HepG2 (cell line): Measurements from ENCODE around the gene MRPS11. TPM values are rescaled to one million over a fixed set of nuclear protein-coding genes. Genes with fewer than 3 reads are reported as not detected.

ENCODE experiments used
- ATF7-NPFF ChIP-seq: sonication (generic); formaldehyde crosslinking; IDR thresholded peaks from 2 replicates; pipeline ENCODE4 v1.8.1; 2023; ENCODE audit warnings: mild to moderate bottlenecking, low read depth, missing genetic modification reagents, moderate library complexity
- BCL6 ChIP-seq: IDR thresholded peaks from 2 replicates; pipeline ENCODE4 v1.6.1; 2016; ENCODE audit warnings: missing genetic modification reagents, missing compliant biosample characterization
- CCAR2 ChIP-seq: fragments of 200-400 bp; formaldehyde crosslinking; optimal IDR thresholded peaks from 2 replicates; pipeline ENCODE3; 2018; ENCODE audit warnings: low read depth, mild to moderate bottlenecking, low read length, moderate library complexity
- CEBPZ ChIP-seq: IDR thresholded peaks from 2 replicates; pipeline ENCODE4 v1.6.1; 2012; ENCODE audit warnings: low read length, improper control_type of control experiment
- CREBL2 ChIP-seq: sonication (generic); formaldehyde crosslinking; IDR thresholded peaks from 2 replicates; pipeline ENCODE4 v1.8.1; 2023; ENCODE audit warnings: missing genetic modification reagents, mild to moderate bottlenecking, borderline replicate concordance
- HOXA5 ChIP-seq: sonication (generic); formaldehyde crosslinking; IDR thresholded peaks from 2 replicates; pipeline ENCODE4 v1.4.0; 2020; ENCODE audit warnings: missing genetic modification reagents
- KLF12 ChIP-seq: sonication (generic); formaldehyde crosslinking; IDR thresholded peaks from 2 replicates; pipeline ENCODE4 v1.4.0; 2020; ENCODE audit warnings: missing genetic modification reagents, borderline replicate concordance
- MIER2 ChIP-seq: IDR thresholded peaks from 2 replicates; pipeline ENCODE4 v1.6.1; 2016; ENCODE audit warnings: missing biosample characterization, missing genetic modification reagents
- MLX ChIP-seq: IDR thresholded peaks from 2 replicates; pipeline ENCODE4 v1.6.1; 2016
- MYNN ChIP-seq: sonication (generic); formaldehyde crosslinking; IDR thresholded peaks from 2 replicates; pipeline ENCODE4 v1.4.0; 2020; ENCODE audit warnings: mild to moderate bottlenecking, low read depth, missing genetic modification reagents
- NCOA1 ChIP-seq: sonication (generic); formaldehyde crosslinking; IDR thresholded peaks from 2 replicates; pipeline ENCODE4 v1.9.0; 2021; ENCODE audit warnings: missing genetic modification reagents
- SATB2 ChIP-seq: sonication (generic); formaldehyde crosslinking; IDR thresholded peaks from 2 replicates; pipeline ENCODE4 v1.5.0; 2020; ENCODE audit warnings: missing genetic modification reagents
- SP4 ChIP-seq: sonication (generic); formaldehyde crosslinking; IDR thresholded peaks from 2 replicates; pipeline ENCODE4 v1.8.1; 2023; ENCODE audit warnings: mild to moderate bottlenecking, missing genetic modification reagents
- TRAFD1 ChIP-seq: sonication (generic); formaldehyde crosslinking; IDR thresholded peaks from 2 replicates; pipeline ENCODE4 v1.5.1; 2020; ENCODE audit warnings: missing genetic modification reagents, mild to moderate bottlenecking, borderline replicate concordance
- ZBTB34 ChIP-seq: sonication (generic); formaldehyde crosslinking; IDR thresholded peaks from 2 replicates; pipeline ENCODE4 v1.8.0; 2022; ENCODE audit warnings: mild to moderate bottlenecking, missing genetic modification reagents
- ZBTB39 ChIP-seq: sonication (generic); formaldehyde crosslinking; IDR thresholded peaks from 2 replicates; pipeline ENCODE4 v1.5.0; 2020; ENCODE audit warnings: missing genetic modification reagents
- ZFP90 ChIP-seq: sonication (generic); formaldehyde crosslinking; IDR thresholded peaks from 2 replicates; pipeline ENCODE4 v1.8.0; 2022; ENCODE audit warnings: missing genetic modification reagents, mild to moderate bottlenecking, inconsistent platforms, borderline replicate concordance
- ZNF510 ChIP-seq: sonication (generic); formaldehyde crosslinking; IDR thresholded peaks from 2 replicates; pipeline ENCODE4 v1.4.0; 2020; ENCODE audit warnings: low read depth, mild to moderate bottlenecking, missing genetic modification reagents
- ZNF747 ChIP-seq: sonication (generic); formaldehyde crosslinking; IDR thresholded peaks from 2 replicates; pipeline ENCODE4 v1.8.1; 2023; ENCODE audit warnings: missing genetic modification reagents, mild to moderate bottlenecking, borderline replicate concordance
- polyA plus RNA-seq, 8 experiments: library from polyadenylated mRNA; depleted of rRNA in 3 of 8; stranded (reverse) in 7 of 8; unstranded in 1 of 8; fragments of >200 nt; fragmentation: Illumina TruSeq in 4 of 8; extraction: Trizol in 4 of 8; gene quantifications; 2 replicates each; pipeline versions ENCODE4 v1.2.1 to v1.2.3, GENCODE V29; 2011 to 2016; ENCODE audit warnings: low read depth in 4 of 8, missing spikeins in 1 of 8, mixed read lengths in 1 of 8; ENCODE audit not compliant: insufficient read depth in 1 of 8
- total RNA-seq, 5 experiments: library from RNA; depleted of rRNA; stranded (reverse); fragments of >200 nt; fragmentation: Illumina TruSeq; extraction: Trizol; gene quantifications; 2 replicates each; pipeline ENCODE4 v1.2.3, GENCODE V29; 2016; ENCODE audit warnings: low read depth in 1 of 5

Gene MRPS11
- total and polyA plus RNA-seq, 2 of the 13 experiments (the other 11 are each of a cell fraction or from before 2014, with no cell fraction given) = 50.1 to 72.7 TPM

- no peak for TF ChIP-seq CEBPZ
- peak; percentile 23; the same call in 1 of the 2 replicates for TF ChIP-seq MIER2
- TF ChIP-seq ZBTB39 (CRISPR knock-in tag) = no peak
- TF ChIP-seq MYNN = no peak
- TF ChIP-seq NCOA1 (CRISPR knock-in tag) = no peak
- no peak for TF ChIP-seq CCAR2
- TF ChIP-seq ATF7-NPFF (CRISPR knock-in tag) = no peak
- no peak; the same call in 1 of the 2 replicates for TF ChIP-seq SP4 (CRISPR knock-in tag)
- 0 out of 2 replicates have a peak, but pooled peaks have one; percentile 46 for TF ChIP-seq SATB2 (CRISPR knock-in tag)
- no peak for TF ChIP-seq KLF12 (CRISPR knock-in tag)
- peak; percentile 62; the same call in 1 of the 2 replicates for TF ChIP-seq ZNF510 (CRISPR knock-in tag)
- TF ChIP-seq ZBTB34 = peak; percentile 32; the same call in 1 of the 2 replicates
- TF ChIP-seq ZNF747 = no peak
- TF ChIP-seq BCL6 = no peak
- TF ChIP-seq ZFP90 (CRISPR knock-in tag) = no peak
- TF ChIP-seq CREBL2 (CRISPR knock-in tag) = no peak
- no peak for TF ChIP-seq MLX (CRISPR knock-in tag)
- no peak for TF ChIP-seq TRAFD1 (CRISPR knock-in tag)
- TF ChIP-seq HOXA5 = 0 out of 2 replicates have a peak, but pooled peaks have one; percentile 63
These were observed at the start of gene MRPS11, which contains the start of gene MRPL46 (continued) for GRCh38 chr15:88467073-88467934.
